Panc1 (cell line): Measurements from ENCODE around the gene RAD51AP1. TPM values are rescaled to one million over a fixed set of nuclear protein-coding genes. Genes with fewer than 3 reads are reported as not detected.

Source experiments
- ATAC-seq: fragments of 200-7000 bp; cut with Tn5 transposase; 2 replicates; pipeline ENCODE4 v1.9.1; 2020; ENCODE audit warnings: mild to moderate bottlenecking, moderate library complexity
- BruUV-seq: library from RNA; stranded (reverse); fragments of 400-500 nt; replicated peaks from 2 replicates; lab custom pipeline; 2021; lab: Mats Ljungman, UMichigan
- CTCF ChIA-PET: fragments of 300-600 bp; sonication (Branson Sonifier 250); formaldehyde crosslinking; loops from one replicate; lab custom pipeline; 2022; ENCODE audit warnings: antibody characterized with exemption; lab: Charles Lee
- POLR2A ChIA-PET: fragments of 300-600 bp; sonication (Branson Sonifier 250); formaldehyde crosslinking; loops from one replicate; lab custom pipeline; 2022; ENCODE audit warnings: antibody characterized with exemption; lab: Charles Lee
- DNase-seq: peaks from one replicate; pipeline ENCODE4 v3.0.0-alpha.2; 2010; ENCODE audit warnings: low read depth, low spot score
- H3K27ac ChIP-seq: 2 replicates; pipeline ENCODE4 v1.5.1; 2011; ENCODE audit warnings: mild to moderate bottlenecking, low read length, inconsistent platforms
- H3K27me3 ChIP-seq: fragments of 200-500 bp; sonication (Bioruptor generic); 2 replicates; pipeline ENCODE4 v1.6.0; 2014; ENCODE audit warnings: low read length, inconsistent platforms; ENCODE audit not compliant: control insufficient read depth, insufficient read depth
- H3K36me3 ChIP-seq: fragments of 200-500 bp; sonication (Bioruptor generic); 2 replicates; pipeline ENCODE4 v1.5.1; 2014; ENCODE audit warnings: inconsistent platforms, mild to moderate bottlenecking, low read length, moderate library complexity; ENCODE audit not compliant: control insufficient read depth, insufficient read depth
- H3K4me1 ChIP-seq: 2 replicates; pipeline ENCODE4 v1.5.1; 2011; ENCODE audit warnings: inconsistent platforms, mild to moderate bottlenecking, low read length, moderate library complexity; ENCODE audit not compliant: control insufficient read depth, insufficient read depth
- H3K4me3 ChIP-seq, 2 experiments: 2 replicates each; pipeline ENCODE4 v1.5.1; 2011 to 2012; ENCODE audit warnings: low read depth in 2 of 2, low read length in 2 of 2, mild to moderate bottlenecking in 2 of 2, inconsistent platforms in 1 of 2, moderate library complexity in 1 of 2
- H3K9me3 ChIP-seq: fragments of 200-500 bp; sonication (Bioruptor generic); 2 replicates; pipeline ENCODE4 v1.5.1; 2014; ENCODE audit warnings: low read depth, mild to moderate bottlenecking, inconsistent platforms, low read length, moderate library complexity; ENCODE audit not compliant: control insufficient read depth, insufficient read depth
- CTCF ChIP-seq: fragments of 450-650 bp; IDR thresholded peaks from 2 replicates; pipeline ENCODE4 v1.5.1; 2017; ENCODE audit warnings: mild to moderate bottlenecking
- POLR2AphosphoS5 ChIP-seq: IDR thresholded peaks from 2 replicates; pipeline ENCODE4 v1.6.1; 2012; ENCODE audit warnings: mild to moderate bottlenecking, low read depth, low read length, moderate library complexity
- REST ChIP-seq, 2 experiments: IDR thresholded peaks; 2 replicates each; pipeline ENCODE4 v1.6.1; 2011 to 2012; ENCODE audit warnings: low read depth in 2 of 2, control low read depth in 1 of 2, low read length in 1 of 2, mild to moderate bottlenecking in 1 of 2, moderate library complexity in 1 of 2; ENCODE audit not compliant: insufficient read depth in 1 of 2
- SIN3A ChIP-seq: IDR thresholded peaks from 2 replicates; pipeline ENCODE4 v1.6.1; 2012; ENCODE audit warnings: low read depth, mild to moderate bottlenecking, low read length, moderate library complexity, borderline replicate concordance; ENCODE audit not compliant: insufficient read depth
- TCF7L2 ChIP-seq: IDR thresholded peaks from 2 replicates; pipeline ENCODE4 v1.6.1; 2011; ENCODE audit warnings: mild to moderate bottlenecking, low read depth, low read length, inconsistent platforms
- in situ Hi-C: cut with HindIII; loops from 2 replicates; pipeline ENCODE4 v1.10.0; 2016; ENCODE audit warnings: low sequenced_read_pairs, low pct_unique_long_range_greater_than_20kb
- intact Hi-C: fragments of 100-400 bp; cut with micrococcal nuclease; formaldehyde crosslinking; loops from one replicate; pipeline ENCODE4 v1.10.0; 2022; ENCODE audit not compliant: unreplicated experiment
- total RNA-seq: library from RNA; stranded (reverse); gene quantifications from one replicate; pipeline ENCODE4 v1.2.1, GENCODE V29; 2021; ENCODE audit not compliant: unreplicated experiment

RAD51AP1 gene
- total RNA-seq, 1 experiment from 2014 or later, result 18.1 TPM

GRCh38 chr12:4499186-4499585, 39.5 kb upstream of the RAD51AP1 start:
- Histone ChIP-seq H3K36me3 (peaks cover 2% of the 10 kb centered on the region), H3K4me1 (no peaks in the 10 kb centered on the region), H3K27me3 (no peaks in the 10 kb centered on the region), H3K27ac (no peak overlapping the region), H3K4me3 (no peak overlapping the region), H3K9me3 (no peaks in the 10 kb centered on the region)
- intact Hi-C loops (no loop called here), in situ Hi-C loops (no loop called here)
- ATAC-seq, result no peak
- BruUV-seq, result no TSS peak
- ChIA-PET CTCF (no interaction called here), POLR2A (no interaction called here)
- no peak for TF ChIP-seq REST (IDR thresholded peaks at IDR 0.05; ENCODE audit: insufficient read depth in 1 of 2, low read depth in 2 of 2, low read length in 1 of 2)
- TF ChIP-seq POLR2AphosphoS5, result no peak
- TF ChIP-seq SIN3A, result no peak
- TF ChIP-seq CTCF, result no peak
- no peak for TF ChIP-seq TCF7L2
- no peak for DNase-seq

- Histone ChIP-seq H3K9me3 (no peaks in the 10 kb centered on the region), H3K4me1 (no peaks in the 10 kb centered on the region), H3K27ac (no peak overlapping the region), H3K4me3 (no peak overlapping the region), H3K36me3 (no peaks in the 10 kb centered on the region), H3K27me3 (no peaks in the 10 kb centered on the region)
- in situ Hi-C loops, result no loop called here
- BruUV-seq, result no TSS peak
- TF ChIP-seq TCF7L2 (no peak), POLR2AphosphoS5 (no peak), CTCF (no peak), SIN3A (no peak), REST (IDR thresholded peaks at IDR 0.05; ENCODE audit: insufficient read depth in 1 of 2, low read depth in 2 of 2, low read length in 1 of 2) (no peak)
- POLR2A ChIA-PET, result no interaction called here
- DNase-seq (no peak), ATAC-seq (no peak)
- intact Hi-C loops, result no loop called here
- CTCF ChIA-PET, result no interaction called here
Observed at GRCh38 chr12:4505376-4505986, 33.2 kb upstream of the RAD51AP1 start.
